Small intestine (tissue), 7 donors: ENCODE results near the gene ABHD8. TPM values are rescaled to one million over a fixed set of nuclear protein-coding genes. Genes with fewer than 3 reads are reported as not detected.

ENCODE experiments used
- DNase-seq, 2 donors: peaks; one replicate each; pipeline versions ENCODE4 v3.0.0 to v3.0.0-alpha.2; 2013
- FAIRE-seq: peaks from 2 replicates; lab custom pipeline; 2012; peaks lifted over from hg19 to GRCh38; lab: Jason Lieb, UNC
- H3K27ac ChIP-seq, 3 donors: one replicate each; pipeline ENCODE4 v1.5.1; 2013; ENCODE audit warnings: low read length in 2 of 3, mild to moderate bottlenecking in 2 of 3, control low read depth in 1 of 3, inconsistent platforms in 1 of 3, low read depth in 1 of 3, moderate library complexity in 1 of 3
- H3K27me3 ChIP-seq, 3 donors: one replicate each; pipeline ENCODE4 v1.6.1; 2013; ENCODE audit warnings: low read length in 3 of 3, inconsistent platforms in 1 of 3; ENCODE audit not compliant: control insufficient read depth in 3 of 3, insufficient read depth in 3 of 3
- H3K36me3 ChIP-seq, 3 donors: one replicate each; pipeline ENCODE4 v1.6.1; 2013; ENCODE audit warnings: low read length in 3 of 3, inconsistent platforms in 1 of 3, low read depth in 1 of 3, mild to moderate bottlenecking in 1 of 3, moderate library complexity in 1 of 3; ENCODE audit not compliant: control insufficient read depth in 3 of 3, insufficient read depth in 2 of 3
- H3K4me1 ChIP-seq, 3 donors: one replicate each; pipeline ENCODE4 v1.6.1; 2013; ENCODE audit warnings: low read length in 2 of 3, inconsistent platforms in 1 of 3, low read depth in 1 of 3, mild to moderate bottlenecking in 1 of 3, moderate library complexity in 1 of 3; ENCODE audit not compliant: control insufficient read depth in 3 of 3, insufficient read depth in 2 of 3
- H3K4me3 ChIP-seq, 3 donors: one replicate each; pipeline ENCODE4 v1.5.1; 2013; ENCODE audit warnings: low read length in 3 of 3, control low read depth in 1 of 3, inconsistent platforms in 1 of 3, low read depth in 1 of 3, mild to moderate bottlenecking in 1 of 3, moderate library complexity in 1 of 3
- H3K9me3 ChIP-seq, 2 donors: one replicate each; pipeline ENCODE4 v1.6.1; 2013; ENCODE audit warnings: low read depth in 1 of 2, low read length in 1 of 2; ENCODE audit not compliant: control insufficient read depth in 2 of 2, insufficient read depth in 1 of 2
- WGBS, 3 donors: extraction: QIAGEN DNeasy Blood & Tissue Kit; methylation state at CpG; one replicate each; pipeline ENCODE4 v1.1.7; 2013; 5-methylcytosine and 5-hydroxymethylcytosine counted together
- polyA plus RNA-seq, 4 donors: library from polyadenylated mRNA; stranded (reverse) in 3 of 4; unstranded in 1 of 4; fragments of 200-250 nt in 3 of 4; fragments of 120-200 nt in 1 of 4; gene quantifications; one replicate each; pipeline versions ENCODE4 v1.2.1 to v1.2.3, GENCODE V29; 2013
- donor health status: healthy with polysubstance abuse.
- donor health status: control.
- donor health status: control.
- donor health status: Bipolar disorder and iron deficiency.
- donor health status: healthy.

The ABHD8 gene
- polyA plus RNA-seq, 4 donors = 2.2 to 5.1 (median 3.9) TPM

DNA sequence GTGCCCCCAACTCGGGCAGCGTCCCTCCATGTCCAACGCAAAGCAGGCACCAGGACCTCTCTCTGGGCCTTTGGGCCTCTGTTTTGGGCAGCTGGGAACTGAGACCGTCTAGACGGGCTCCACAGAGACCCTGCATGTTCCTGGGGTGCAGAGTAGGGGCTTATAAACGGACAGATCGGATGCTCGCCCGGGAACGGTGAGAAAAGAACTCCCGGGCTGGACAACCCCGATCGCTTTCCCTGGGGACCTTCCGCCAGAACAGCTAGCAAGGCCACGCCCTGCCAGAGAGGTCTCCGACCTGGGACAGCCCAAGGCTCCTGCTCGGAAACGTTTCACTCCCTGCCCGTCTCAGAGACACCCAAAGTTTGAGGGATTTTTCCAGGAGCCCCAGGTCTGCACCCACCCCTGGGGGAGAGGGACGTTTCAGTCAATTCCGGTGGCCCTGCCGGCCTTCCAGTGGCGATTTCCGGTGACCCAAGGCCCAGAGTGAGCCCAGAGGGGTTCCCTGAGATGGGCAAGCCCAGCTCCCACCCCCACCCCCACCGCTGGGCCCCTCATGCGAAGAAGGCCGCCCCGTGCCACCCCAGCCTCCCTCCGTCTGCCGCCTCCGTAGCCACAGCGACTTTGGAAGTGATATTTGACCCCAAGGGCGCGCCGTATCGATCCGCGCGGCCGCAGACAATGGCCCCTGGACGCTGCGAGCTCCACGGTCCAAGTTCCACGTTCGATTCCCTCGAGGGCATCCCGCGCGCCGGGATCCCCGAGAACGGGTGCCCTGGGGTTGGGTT, 59.2 kb downstream of the ABHD8 start:
- peak; percentile 74 to 79 for DNase-seq
- 8 to 22% (median 19%) methylated on average over 48 to 52 of the region's 52 CpGs for WGBS, 3 donors
- peak overlapping the region; percentile 86 to 98 (median 93) for H3K4me3 ChIP-seq
- H3K27ac ChIP-seq = peak overlapping the region; percentile 83 to 91 (median 85)
- H3K36me3 ChIP-seq = peaks cover 0 to 27% (median 5%) of the 10 kb centered on the region in 3 donors
- FAIRE-seq = no peak
- H3K4me1 ChIP-seq = peaks cover 4 to 58% (median 6%) of the 10 kb centered on the region in 3 donors
- H3K9me3 ChIP-seq = no peaks in the 10 kb centered on the region
- H3K27me3 ChIP-seq = no peaks in the 10 kb centered on the region

DNA sequence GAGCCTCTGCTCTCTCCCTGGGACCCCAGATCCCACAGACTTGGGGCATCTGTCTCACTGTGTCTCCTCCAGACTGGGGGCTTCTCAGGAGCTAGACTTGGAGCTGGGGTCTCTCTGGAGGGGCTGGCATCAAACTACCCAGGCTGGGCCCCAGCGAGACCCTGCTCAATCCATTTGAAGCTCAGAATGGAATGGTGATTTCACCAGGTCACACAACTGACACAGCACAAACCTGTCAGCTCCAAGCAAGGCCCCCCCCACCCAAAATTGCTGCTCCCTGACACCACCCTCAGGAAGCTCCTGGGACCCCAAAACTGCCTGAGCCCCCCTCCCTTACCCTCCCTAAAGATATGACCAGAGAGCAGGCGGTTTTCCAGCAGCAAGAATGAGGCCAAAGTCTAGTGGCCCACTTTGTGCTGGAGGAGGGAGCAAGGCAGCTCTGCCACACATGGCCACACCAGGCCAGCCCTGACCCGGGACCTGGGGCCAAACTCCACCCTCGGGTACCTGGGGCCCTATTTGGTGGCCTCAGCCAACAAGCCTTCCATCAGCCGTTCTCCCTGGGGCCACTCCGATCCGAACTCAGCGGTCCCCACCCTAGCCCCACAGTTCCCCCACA, 59.9 kb downstream of the ABHD8 start:
- Histone ChIP-seq H3K27me3 (no peaks in the 10 kb centered on the region), H3K9me3 (no peaks in the 10 kb centered on the region), H3K4me1 (peaks cover 3 to 51% (median 4%) of the 10 kb centered on the region in 3 donors), H3K27ac (peak overlapping the region; percentile 83 to 91 (median 85)), H3K4me3 (peak overlapping the region; percentile 86 to 98 (median 93)), H3K36me3 (peaks cover 0 to 33% (median 7%) of the 10 kb centered on the region in 3 donors)
- WGBS, 3 donors = 24 to 41% (median 27%) methylated on average over 8 of the region's 8 CpGs
- FAIRE-seq = no peak
- peak; percentile 72 to 79 for DNase-seq

DNA sequence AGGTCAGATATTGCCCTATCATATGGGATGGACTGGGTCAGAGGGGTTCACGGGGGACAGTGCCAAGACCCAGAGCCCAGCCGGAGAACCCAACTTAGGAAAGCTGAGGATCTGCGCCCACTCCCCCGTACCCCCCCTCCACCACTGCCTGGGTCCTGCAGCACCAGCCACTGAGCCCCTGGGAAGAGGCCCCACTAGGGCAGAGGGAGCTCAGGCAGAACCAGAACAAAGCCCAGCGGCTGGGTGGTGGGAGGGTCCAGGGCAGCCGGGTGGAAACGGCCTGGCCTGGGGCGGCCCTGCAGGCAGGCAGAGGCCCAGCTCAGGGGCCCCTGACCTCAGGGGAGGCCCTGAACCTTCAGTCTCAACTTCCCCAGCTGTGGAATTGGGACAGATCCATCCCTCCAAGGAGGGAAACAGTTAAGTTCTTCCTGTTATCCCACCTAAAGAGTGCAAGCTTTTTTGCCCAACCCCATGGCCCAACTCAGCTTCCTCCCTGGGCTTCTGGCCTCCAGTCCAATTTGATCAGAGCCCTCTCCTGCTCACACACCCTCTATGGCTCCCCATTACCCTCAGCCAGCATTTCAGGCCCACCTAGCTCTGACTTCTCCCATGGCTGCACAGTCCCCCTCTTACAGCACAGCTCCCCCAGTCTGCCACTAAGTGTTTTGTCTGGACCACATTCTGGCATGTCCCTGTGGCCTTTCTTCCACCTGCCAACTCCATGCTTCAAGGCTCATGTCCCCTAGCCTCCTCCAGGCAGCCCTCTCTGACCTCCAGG, 60.6 kb downstream of the ABHD8 start:
- Histone ChIP-seq H3K9me3 (no peaks in the 10 kb centered on the region), H3K27ac (peak overlapping the region; percentile 8 to 91 (median 85)), H3K4me1 (peaks cover 3 to 45% (median 4%) of the 10 kb centered on the region in 3 donors), H3K36me3 (peaks cover 0 to 40% (median 12%) of the 10 kb centered on the region in 3 donors), H3K27me3 (no peaks in the 10 kb centered on the region), H3K4me3 (peak overlapping the region in 2 of 3 donors; percentile 93 to 98)
- DNase-seq = no peak
- WGBS, 3 donors = 64 to 74% (median 66%) methylated on average over 7 to 8 of the region's 8 CpGs
- FAIRE-seq = no peak

Other genes starting within 250 kb of the ABHD8 start
- gene HAUS8, start 228.0 kb downstream of the ABHD8 start, polyA plus RNA-seq = 10 to 100 TPM in 2 of 4 donors, 1 to 10 TPM in 2; 7.4 to 16.5 (median 13.2) TPM
- gene MYO9B, start 227.6 kb downstream of the ABHD8 start, polyA plus RNA-seq = 10 to 100 TPM; 31.6 to 62.1 (median 47.9) TPM
- 10 to 100 TPM; 31.7 to 40.5 (median 37.2) TPM for gene USE1, start 88.1 kb downstream of the ABHD8 start, polyA plus RNA-seq
- gene OCEL1, start 77.2 kb downstream of the ABHD8 start, polyA plus RNA-seq = 10 to 100 TPM; 24.0 to 93.7 (median 50.9) TPM
- 10 to 100 TPM; 41.6 to 93.0 (median 74.9) TPM for gene NR2F6, start 57.5 kb downstream of the ABHD8 start, polyA plus RNA-seq
- gene USHBP1, start 38.7 kb downstream of the ABHD8 start, polyA plus RNA-seq = 1 to 10 TPM in 3 of 4 donors, not detected in 1; 1.4 to 4.7 (median 2.0) TPM
- gene BABAM1, start 36.0 kb downstream of the ABHD8 start, polyA plus RNA-seq = 10 to 100 TPM; 68.9 to 82.7 (median 75.3) TPM
- gene ANKLE1, start 21.5 kb downstream of the ABHD8 start, polyA plus RNA-seq = under 1 TPM in 3 of 4 donors, not detected in 1; 0.15 to 0.71 (median 0.22) TPM
- 100 to 1,000 TPM in 3 of 4 donors, 10 to 100 TPM in 1; 49.0 to 404 (median 278) TPM for gene MRPL34, start 2.4 kb upstream of the ABHD8 start, polyA plus RNA-seq
- gene DDA1, start 6.1 kb upstream of the ABHD8 start, polyA plus RNA-seq = 10 to 100 TPM; 29.4 to 57.5 (median 48.9) TPM
- gene ANO8, start 31.4 kb upstream of the ABHD8 start, polyA plus RNA-seq = 1 to 10 TPM; 1.9 to 5.1 (median 3.9) TPM
- gene GTPBP3, start 34.1 kb upstream of the ABHD8 start, polyA plus RNA-seq = 10 to 100 TPM in 2 of 4 donors, 1 to 10 TPM in 2; 9.2 to 18.5 (median 10.9) TPM
- 100 to 1,000 TPM in 1 of 4 donors, 10 to 100 TPM in 1, 1 to 10 TPM in 2; 2.2 to 115 (median 19.4) TPM for gene PLVAP, start 73.9 kb upstream of the ABHD8 start, polyA plus RNA-seq
- gene CCDC194, start 90.8 kb upstream of the ABHD8 start, polyA plus RNA-seq = under 1 TPM in 2 of 4 donors, not detected in 2; 0.07 to 0.24 TPM
- gene BST2, start 102.2 kb upstream of the ABHD8 start, polyA plus RNA-seq = 100 to 1,000 TPM in 1 of 4 donors, 10 to 100 TPM in 2, 1 to 10 TPM in 1; 4.5 to 128 (median 40.2) TPM
- gene MVB12A, start 116.6 kb upstream of the ABHD8 start, polyA plus RNA-seq = 100 to 1,000 TPM in 1 of 4 donors, 10 to 100 TPM in 3; 57.5 to 117 (median 78.1) TPM
- gene TMEM221, start 145.2 kb upstream of the ABHD8 start, polyA plus RNA-seq = under 1 TPM in 2 of 4 donors, not detected in 2; 0.07 to 0.43 TPM
- not detected for gene NXNL1, start 157.5 kb upstream of the ABHD8 start, polyA plus RNA-seq
- 1 to 10 TPM in 3 of 4 donors, under 1 TPM in 1; 0.22 to 5.5 (median 3.1) TPM for gene SLC27A1, start 167.1 kb upstream of the ABHD8 start, polyA plus RNA-seq
- 100 to 1,000 TPM in 2 of 4 donors, 10 to 100 TPM in 2; 87.3 to 116 (median 105) TPM for gene PGLS, start 208.2 kb upstream of the ABHD8 start, polyA plus RNA-seq